SK-N-MC (cell line): ENCODE results near the gene SLC27A1.

Experiments used
- EZH2 ChIP-seq: fragments of 200-600 bp; sonication (generic); IDR thresholded peaks from one replicate; pipeline ENCODE4 v1.6.1; 2017; ENCODE audit warnings: antibody characterized with exemption
- POLR2AphosphoS5 ChIP-seq: IDR thresholded peaks from 2 replicates; pipeline ENCODE4 v1.6.1; 2012; ENCODE audit warnings: mild to moderate bottlenecking, low read depth, low read length, borderline replicate concordance

- TF ChIP-seq POLR2AphosphoS5 = no peak
- no peak for TF ChIP-seq EZH2
Measured at GRCh38 chr19:17489392-17490030, 19.2 kb downstream of the SLC27A1 start.
